ENCODE data around the gene ADAMTSL3. TPM values are rescaled to one million over a fixed set of nuclear protein-coding genes. Genes with fewer than 3 reads are reported as not detected.

The ADAMTSL3 gene
- total RNA-seq, 1 experiment from 2014 or later, result 0.07 TPM

DNA sequence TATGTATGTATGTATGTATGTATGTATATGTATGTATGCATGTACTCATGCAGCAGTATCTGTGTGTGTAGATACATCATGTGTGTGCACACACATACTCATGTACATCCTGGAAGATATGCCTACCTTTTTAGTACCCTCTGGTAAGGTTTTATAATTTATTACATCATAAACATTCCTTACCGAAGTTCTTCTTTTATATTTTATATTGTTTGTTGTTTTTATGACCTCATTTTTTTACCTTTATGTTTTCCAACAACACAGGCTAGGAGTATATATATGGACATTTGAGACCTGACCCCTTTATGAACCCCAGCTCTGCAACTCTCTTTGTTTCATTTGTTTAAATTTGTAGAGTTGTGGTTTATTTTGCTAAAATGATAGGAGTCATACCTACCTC, 263.5 kb downstream of the ADAMTSL3 start:
- Histone ChIP-seq H3K9me3 (no peaks in the 10 kb centered on the region), H3K36me3 (ENCODE audit: control insufficient read depth, insufficient read depth, low read length) (no peaks in the 10 kb centered on the region), H3K27me3 (replicated peaks; ENCODE audit: control insufficient read depth, insufficient read depth, low read length) (no peaks in the 10 kb centered on the region; the same call in 1 of the 2 replicates), H3K4me1 (no peaks in the 10 kb centered on the region), H3K4me3 (ENCODE audit: low read depth, low read length) (no peak overlapping the region)
- no peaks in the 10 kb centered on the region for H3K9me3 Mint-ChIP-seq (ENCODE audit: unreplicated experiment)
- CTCF ChIA-PET, result no interaction called here
- DNase-seq, result no peak
- H3K27me3 Mint-ChIP-seq (ENCODE audit: insufficient read depth, unreplicated experiment), result peaks cover 6% of the 10 kb centered on the region
- H3K4me1 Mint-ChIP-seq (ENCODE audit: low read depth, unreplicated experiment), result no peaks in the 10 kb centered on the region
- H3K36me3 Mint-ChIP-seq (ENCODE audit: insufficient read depth, unreplicated experiment), result no peaks in the 10 kb centered on the region
- H3K4me3 Mint-ChIP-seq (ENCODE audit: unreplicated experiment), result no peak overlapping the region
- TF ChIP-seq, protein P1, sequence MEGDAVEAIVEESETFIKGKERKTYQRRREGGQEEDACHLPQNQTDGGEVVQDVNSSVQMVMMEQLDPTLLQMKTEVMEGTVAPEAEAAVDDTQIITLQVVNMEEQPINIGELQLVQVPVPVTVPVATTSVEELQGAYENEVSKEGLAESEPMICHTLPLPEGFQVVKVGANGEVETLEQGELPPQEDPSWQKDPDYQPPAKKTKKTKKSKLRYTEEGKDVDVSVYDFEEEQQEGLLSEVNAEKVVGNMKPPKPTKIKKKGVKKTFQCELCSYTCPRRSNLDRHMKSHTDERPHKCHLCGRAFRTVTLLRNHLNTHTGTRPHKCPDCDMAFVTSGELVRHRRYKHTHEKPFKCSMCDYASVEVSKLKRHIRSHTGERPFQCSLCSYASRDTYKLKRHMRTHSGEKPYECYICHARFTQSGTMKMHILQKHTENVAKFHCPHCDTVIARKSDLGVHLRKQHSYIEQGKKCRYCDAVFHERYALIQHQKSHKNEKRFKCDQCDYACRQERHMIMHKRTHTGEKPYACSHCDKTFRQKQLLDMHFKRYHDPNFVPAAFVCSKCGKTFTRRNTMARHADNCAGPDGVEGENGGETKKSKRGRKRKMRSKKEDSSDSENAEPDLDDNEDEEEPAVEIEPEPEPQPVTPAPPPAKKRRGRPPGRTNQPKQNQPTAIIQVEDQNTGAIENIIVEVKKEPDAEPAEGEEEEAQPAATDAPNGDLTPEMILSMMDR (IDR thresholded peaks at IDR 0.05; ENCODE audit: insufficient read depth in 1 of 2, low read depth in 1 of 2, low read length in 1 of 2, severe bottlenecking in 1 of 2, unreplicated experiment in 1 of 2), result no peak
- H3K27ac Mint-ChIP-seq (ENCODE audit: unreplicated experiment), result no peak overlapping the region
- no TSS peak for BruUV-seq (replicated peaks)
- POLR2A ChIA-PET, result no interaction called here
- intact Hi-C loops (cut with micrococcal nuclease; ENCODE audit: unreplicated experiment), result no loop called here

DNA sequence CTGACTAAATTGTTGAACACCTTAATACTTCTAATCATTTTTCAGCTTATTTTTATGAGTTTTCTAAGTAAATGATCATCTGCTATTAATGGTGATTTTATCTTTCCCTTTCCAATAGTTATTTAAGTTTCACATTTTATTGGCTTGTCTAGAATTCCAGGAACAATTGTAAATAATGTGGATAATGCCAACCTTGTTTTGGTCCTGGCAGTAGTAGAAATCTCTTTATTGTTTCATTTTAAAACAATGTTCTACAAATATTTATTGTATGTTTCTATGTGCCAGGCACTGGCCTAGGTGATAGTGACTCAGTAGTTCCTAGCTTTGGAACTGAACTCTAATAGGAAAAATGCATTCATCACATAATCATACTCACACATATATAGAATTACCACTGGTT, 264.1 kb downstream of the ADAMTSL3 start:
- Histone ChIP-seq H3K9me3 (no peaks in the 10 kb centered on the region), H3K36me3 (ENCODE audit: control insufficient read depth, insufficient read depth, low read length) (no peaks in the 10 kb centered on the region), H3K4me1 (no peaks in the 10 kb centered on the region), H3K27me3 (replicated peaks; ENCODE audit: control insufficient read depth, insufficient read depth, low read length) (no peaks in the 10 kb centered on the region; the same call in 1 of the 2 replicates), H3K4me3 (ENCODE audit: low read depth, low read length) (no peak overlapping the region)
- Mint-ChIP-seq H3K27ac (ENCODE audit: unreplicated experiment) (no peak overlapping the region), H3K4me1 (ENCODE audit: low read depth, unreplicated experiment) (no peaks in the 10 kb centered on the region), H3K36me3 (ENCODE audit: insufficient read depth, unreplicated experiment) (no peaks in the 10 kb centered on the region), H3K4me3 (ENCODE audit: unreplicated experiment) (no peak overlapping the region), H3K9me3 (ENCODE audit: unreplicated experiment) (no peaks in the 10 kb centered on the region), H3K27me3 (ENCODE audit: insufficient read depth, unreplicated experiment) (peaks cover 6% of the 10 kb centered on the region)
- intact Hi-C loops (cut with micrococcal nuclease; ENCODE audit: unreplicated experiment), result no loop called here
- DNase-seq, result no peak
- ChIA-PET CTCF (no interaction called here), POLR2A (no interaction called here)
- no TSS peak for BruUV-seq (replicated peaks)
- TF ChIP-seq, protein P1 (IDR thresholded peaks at IDR 0.05; ENCODE audit: insufficient read depth in 1 of 2, low read depth in 1 of 2, low read length in 1 of 2, severe bottlenecking in 1 of 2, unreplicated experiment in 1 of 2), result no peak

DNA sequence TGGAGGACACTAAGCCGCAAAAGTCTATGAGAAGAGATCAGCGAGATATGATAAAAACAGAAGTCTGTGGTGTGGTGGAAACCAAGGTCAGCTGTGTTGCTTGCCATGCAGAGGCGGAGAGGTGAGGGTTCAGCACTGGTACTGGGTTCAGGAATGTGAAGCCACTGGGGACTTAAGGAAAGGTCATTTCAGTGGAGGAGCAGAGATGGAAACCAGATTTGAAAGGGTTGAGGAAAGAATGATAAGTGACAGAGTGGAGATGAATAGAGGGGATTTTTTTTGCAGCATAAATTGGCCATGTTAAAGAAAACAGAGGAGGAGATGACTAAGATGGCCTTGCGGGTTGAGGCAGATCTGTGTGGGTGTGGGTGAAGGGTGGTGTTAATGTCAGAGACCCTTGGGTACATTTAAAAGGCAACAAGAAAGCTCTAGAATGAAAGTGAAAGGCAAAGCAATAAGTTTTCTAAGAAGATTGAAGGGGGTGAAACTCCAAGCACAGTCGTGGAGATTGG, 265.5 kb downstream of the ADAMTSL3 start:
- ChIA-PET POLR2A (no interaction called here), CTCF (no interaction called here)
- DNase-seq, result no peak
- no peaks in the 10 kb centered on the region for H3K4me1 ChIP-seq
- Mint-ChIP-seq H3K4me3 (ENCODE audit: unreplicated experiment) (no peak overlapping the region), H3K36me3 (ENCODE audit: insufficient read depth, unreplicated experiment) (no peaks in the 10 kb centered on the region), H3K27ac (ENCODE audit: unreplicated experiment) (no peak overlapping the region), H3K4me1 (ENCODE audit: low read depth, unreplicated experiment) (no peaks in the 10 kb centered on the region), H3K9me3 (ENCODE audit: unreplicated experiment) (no peaks in the 10 kb centered on the region), H3K27me3 (ENCODE audit: insufficient read depth, unreplicated experiment) (peaks cover 6% of the 10 kb centered on the region)
- H3K27me3 ChIP-seq (replicated peaks; ENCODE audit: control insufficient read depth, insufficient read depth, low read length), result no peaks in the 10 kb centered on the region; the same call in 1 of the 2 replicates
- intact Hi-C loops (cut with micrococcal nuclease; ENCODE audit: unreplicated experiment), result no loop called here
- BruUV-seq (replicated peaks), result no TSS peak
- TF ChIP-seq, protein P1 (IDR thresholded peaks at IDR 0.05; ENCODE audit: insufficient read depth in 1 of 2, low read depth in 1 of 2, low read length in 1 of 2, severe bottlenecking in 1 of 2, unreplicated experiment in 1 of 2), result no peak
- no peaks in the 10 kb centered on the region for H3K9me3 ChIP-seq
- no peak overlapping the region for H3K4me3 ChIP-seq (ENCODE audit: low read depth, low read length)
- no peaks in the 10 kb centered on the region for H3K36me3 ChIP-seq (ENCODE audit: control insufficient read depth, insufficient read depth, low read length)

All from Caco-2 (cell line).